ENCODE measurements around the gene PAH. TPM values are rescaled to one million over a fixed set of nuclear protein-coding genes. Genes with fewer than 3 reads are reported as not detected.

PAH gene
- total and polyA plus RNA-seq, 4 donors = not detected

- no peaks in the 10 kb centered on the region for H3K27me3 ChIP-seq (ENCODE audit: control insufficient read depth in 1 of 2, insufficient read depth in 2 of 2, low read length in 1 of 2)
- DNase-seq (no peak), ATAC-seq (ENCODE audit: low FRiP score) (no peak)
- intact Hi-C loops (cut with DNase I) = no loop called here
- no peaks in the 10 kb centered on the region for H3K4me1 ChIP-seq (ENCODE audit: control insufficient read depth in 1 of 2, insufficient read depth in 2 of 2, low read length in 2 of 2)
- no peaks in the 10 kb centered on the region for H3K9me3 ChIP-seq (ENCODE audit: control insufficient read depth, low read length)
- no peaks in the 10 kb centered on the region for H3K36me3 ChIP-seq (ENCODE audit: control insufficient read depth in 1 of 2, insufficient read depth in 2 of 2, low read length in 1 of 2)
- H3K27ac ChIP-seq (ENCODE audit: low read depth in 1 of 2, low read length in 2 of 2) = no peak overlapping the region
- no peak overlapping the region for H3K4me3 ChIP-seq (ENCODE audit: low read length in 2 of 2)
Observed at GRCh38 chr12:102953221-102953620, 36.2 kb upstream of the PAH start.

- H3K4me1 ChIP-seq (ENCODE audit: control insufficient read depth in 1 of 2, insufficient read depth in 2 of 2, low read length in 2 of 2) = no peaks in the 10 kb centered on the region
- no peaks in the 10 kb centered on the region for H3K9me3 ChIP-seq (ENCODE audit: control insufficient read depth, low read length)
- no peak overlapping the region for H3K27ac ChIP-seq (ENCODE audit: low read depth in 1 of 2, low read length in 2 of 2)
- ATAC-seq (ENCODE audit: low FRiP score) (no peak), DNase-seq (no peak)
- no peaks in the 10 kb centered on the region for H3K27me3 ChIP-seq (ENCODE audit: control insufficient read depth in 1 of 2, insufficient read depth in 2 of 2, low read length in 1 of 2)
- WGBS, 2 donors = 21 to 32% methylated on average over 9 of the region's 9 CpGs
- no peak overlapping the region for H3K4me3 ChIP-seq (ENCODE audit: low read length in 2 of 2)
- intact Hi-C loops (cut with DNase I) = no loop called here
- no peaks in the 10 kb centered on the region for H3K36me3 ChIP-seq (ENCODE audit: control insufficient read depth in 1 of 2, insufficient read depth in 2 of 2, low read length in 1 of 2)
Observed at GRCh38 chr12:102951841-102952240, 34.8 kb upstream of the PAH start.

- H3K27me3 ChIP-seq (ENCODE audit: control insufficient read depth in 1 of 2, insufficient read depth in 2 of 2, low read length in 1 of 2) = no peaks in the 10 kb centered on the region
- H3K4me1 ChIP-seq (ENCODE audit: control insufficient read depth in 1 of 2, insufficient read depth in 2 of 2, low read length in 2 of 2) = no peaks in the 10 kb centered on the region
- ATAC-seq (ENCODE audit: low FRiP score) (no peak), DNase-seq (no peak)
- H3K27ac ChIP-seq (ENCODE audit: low read depth in 1 of 2, low read length in 2 of 2) = no peak overlapping the region
- H3K36me3 ChIP-seq (ENCODE audit: control insufficient read depth in 1 of 2, insufficient read depth in 2 of 2, low read length in 1 of 2) = no peaks in the 10 kb centered on the region
- H3K4me3 ChIP-seq (ENCODE audit: low read length in 2 of 2) = no peak overlapping the region
- no peaks in the 10 kb centered on the region for H3K9me3 ChIP-seq (ENCODE audit: control insufficient read depth, low read length)
- 1 to 3% methylated on average over 21 of the region's 21 CpGs for WGBS, 2 donors
- intact Hi-C loops (cut with DNase I) = no loop called here
Observed at GRCh38 chr12:102950950-102951619, 34.0 kb upstream of the PAH start.

GRCh38 chr12:102950107-102950949 is 33.3 kb upstream of the PAH start:
- Histone ChIP-seq H3K9me3 (ENCODE audit: control insufficient read depth, low read length) (no peaks in the 10 kb centered on the region), H3K27ac (ENCODE audit: low read depth in 1 of 2, low read length in 2 of 2) (no peak overlapping the region), H3K4me3 (ENCODE audit: low read length in 2 of 2) (no peak overlapping the region), H3K27me3 (ENCODE audit: control insufficient read depth in 1 of 2, insufficient read depth in 2 of 2, low read length in 1 of 2) (no peaks in the 10 kb centered on the region), H3K36me3 (ENCODE audit: control insufficient read depth in 1 of 2, insufficient read depth in 2 of 2, low read length in 1 of 2) (no peaks in the 10 kb centered on the region), H3K4me1 (ENCODE audit: control insufficient read depth in 1 of 2, insufficient read depth in 2 of 2, low read length in 2 of 2) (no peaks in the 10 kb centered on the region)
- intact Hi-C loops (cut with DNase I) = no loop called here
- ATAC-seq (ENCODE audit: low FRiP score) (no peak), DNase-seq (no peak)
- WGBS, 2 donors = 1 to 2% methylated on average over 37 of the region's 37 CpGs

- H3K36me3 ChIP-seq (ENCODE audit: control insufficient read depth in 1 of 2, insufficient read depth in 2 of 2, low read length in 1 of 2) = no peaks in the 10 kb centered on the region
- H3K4me1 ChIP-seq (ENCODE audit: control insufficient read depth in 1 of 2, insufficient read depth in 2 of 2, low read length in 2 of 2) = no peaks in the 10 kb centered on the region
- peak in 1 of 2 donors; percentile 74 for DNase-seq
- WGBS, 2 donors = 2% methylated on average over 11 of the region's 11 CpGs
- intact Hi-C loops (cut with DNase I) = loop anchor here in 1 of 2 donors (5.0 kb wide), 1 partner anchor 598 kb away; no protein-coding TSS in a partner anchor
- H3K4me3 ChIP-seq (ENCODE audit: low read length in 2 of 2) = no peak overlapping the region
- no peak for ATAC-seq (ENCODE audit: low FRiP score)
- H3K9me3 ChIP-seq (ENCODE audit: control insufficient read depth, low read length) = no peaks in the 10 kb centered on the region
- H3K27ac ChIP-seq (ENCODE audit: low read depth in 1 of 2, low read length in 2 of 2) = no peak overlapping the region
- no peaks in the 10 kb centered on the region for H3K27me3 ChIP-seq (ENCODE audit: control insufficient read depth in 1 of 2, insufficient read depth in 2 of 2, low read length in 1 of 2)
Observed at GRCh38 chr12:102948941-102949352, 31.9 kb upstream of the PAH start.

GRCh38 chr12:102946042-102946441 is 29.0 kb upstream of the PAH start:
- ATAC-seq (ENCODE audit: low FRiP score) (no peak), DNase-seq (no peak)
- Histone ChIP-seq H3K9me3 (ENCODE audit: control insufficient read depth, low read length) (no peaks in the 10 kb centered on the region), H3K4me1 (ENCODE audit: control insufficient read depth in 1 of 2, insufficient read depth in 2 of 2, low read length in 2 of 2) (no peaks in the 10 kb centered on the region), H3K27ac (ENCODE audit: low read depth in 1 of 2, low read length in 2 of 2) (no peak overlapping the region), H3K4me3 (ENCODE audit: low read length in 2 of 2) (no peak overlapping the region), H3K27me3 (ENCODE audit: control insufficient read depth in 1 of 2, insufficient read depth in 2 of 2, low read length in 1 of 2) (no peaks in the 10 kb centered on the region), H3K36me3 (ENCODE audit: control insufficient read depth in 1 of 2, insufficient read depth in 2 of 2, low read length in 1 of 2) (no peaks in the 10 kb centered on the region)
- intact Hi-C loops (cut with DNase I) = loop anchor here in 1 of 2 donors (5.0 kb wide), 1 partner anchor 601 kb away; no protein-coding TSS in a partner anchor
- WGBS, 2 donors = 35 to 50% methylated on average over 2 of the region's 2 CpGs

GRCh38 chr12:102939670-102940222 is 22.7 kb upstream of the PAH start:
- H3K4me3 ChIP-seq (ENCODE audit: low read length in 2 of 2) = no peak overlapping the region
- H3K9me3 ChIP-seq (ENCODE audit: control insufficient read depth, low read length) = peaks cover 2% of the 10 kb centered on the region
- no peaks in the 10 kb centered on the region for H3K27me3 ChIP-seq (ENCODE audit: control insufficient read depth in 1 of 2, insufficient read depth in 2 of 2, low read length in 1 of 2)
- no peak for ATAC-seq (ENCODE audit: low FRiP score)
- 72 to 75% methylated on average over 2 of the region's 2 CpGs for WGBS, 2 donors
- DNase-seq = no peak
- no peaks in the 10 kb centered on the region for H3K4me1 ChIP-seq (ENCODE audit: control insufficient read depth in 1 of 2, insufficient read depth in 2 of 2, low read length in 2 of 2)
- no peaks in the 10 kb centered on the region for H3K36me3 ChIP-seq (ENCODE audit: control insufficient read depth in 1 of 2, insufficient read depth in 2 of 2, low read length in 1 of 2)
- intact Hi-C loops (cut with DNase I) = no loop called here
- no peak overlapping the region for H3K27ac ChIP-seq (ENCODE audit: low read depth in 1 of 2, low read length in 2 of 2)

GRCh38 chr12:102939059-102939458 is 22.0 kb upstream of the PAH start:
- WGBS, 2 donors = 47 to 52% methylated on average over 2 of the region's 2 CpGs
- Histone ChIP-seq H3K4me3 (ENCODE audit: low read length in 2 of 2) (no peak overlapping the region), H3K27me3 (ENCODE audit: control insufficient read depth in 1 of 2, insufficient read depth in 2 of 2, low read length in 1 of 2) (no peaks in the 10 kb centered on the region), H3K27ac (ENCODE audit: low read depth in 1 of 2, low read length in 2 of 2) (no peak overlapping the region), H3K36me3 (ENCODE audit: control insufficient read depth in 1 of 2, insufficient read depth in 2 of 2, low read length in 1 of 2) (no peaks in the 10 kb centered on the region), H3K9me3 (ENCODE audit: control insufficient read depth, low read length) (peaks cover 2% of the 10 kb centered on the region), H3K4me1 (ENCODE audit: control insufficient read depth in 1 of 2, insufficient read depth in 2 of 2, low read length in 2 of 2) (no peaks in the 10 kb centered on the region)
- DNase-seq (no peak), ATAC-seq (ENCODE audit: low FRiP score) (no peak)
- intact Hi-C loops (cut with DNase I) = no loop called here
